ENCODE data around the gene PPRC1.

- TF ChIP-seq POLR2A (IDR thresholded peaks at IDR 0.05; ENCODE audit: low read length) (peak; percentile 75), GATA1 (IDR thresholded peaks at IDR 0.05; ENCODE audit: low read depth, low read length) (no peak)
Measured at GRCh38 chr10:102120142-102120990, 12.5 kb upstream of the PPRC1 start, which contains the start of gene LDB1.
